Suprapubic skin (tissue), 4 donors: ENCODE measurements around the gene HOXA13. TPM values are rescaled to one million over a fixed set of nuclear protein-coding genes. Genes with fewer than 3 reads are reported as not detected.
A peak's percentile ranks its signal among the peaks of the same experiment; 100 is the strongest.

Experiments
- DNase-seq, 2 donors: peaks; one replicate each; pipeline ENCODE4 v3.0.0-alpha.2; 2019; ENCODE audit warnings: low spot score in 2 of 2
- H3K27ac ChIP-seq: fragments of 200-600 bp; sonication (generic); one replicate; pipeline ENCODE4 v1.5.1; 2019
- H3K27me3 ChIP-seq: fragments of 200-600 bp; sonication (generic); one replicate; pipeline ENCODE4 v1.5.1; 2019
- H3K36me3 ChIP-seq: fragments of 200-600 bp; sonication (generic); one replicate; pipeline ENCODE4 v1.5.1; 2019
- H3K4me1 ChIP-seq: fragments of 200-600 bp; sonication (generic); one replicate; pipeline ENCODE4 v1.5.1; 2019
- H3K4me3 ChIP-seq: fragments of 200-600 bp; sonication (generic); one replicate; pipeline ENCODE4 v1.5.1; 2019; ENCODE audit warnings: mild to moderate bottlenecking
- H3K9me3 ChIP-seq: fragments of 200-600 bp; sonication (generic); one replicate; pipeline ENCODE4 v1.5.1; 2019
- CTCF ChIP-seq, 2 donors: fragments of 200-600 bp in 1 of 2; fragments of 450-650 bp in 1 of 2; sonication (generic) in 1 of 2; IDR thresholded peaks; one replicate each; pipeline ENCODE4 v1.5.1; 2016 to 2019; ENCODE audit warnings: antibody characterized with exemption in 2 of 2, mild to moderate bottlenecking in 1 of 2, moderate library complexity in 1 of 2
- EP300 ChIP-seq: sonication (generic); formaldehyde crosslinking; IDR thresholded peaks from one replicate; pipeline ENCODE4 v1.6.1; 2017; ENCODE audit warnings: antibody characterized with exemption
- POLR2A ChIP-seq, 2 donors: fragments of 450-650 bp; IDR thresholded peaks; one replicate each; pipeline ENCODE4 v1.6.1; 2017; ENCODE audit warnings: antibody characterized with exemption in 2 of 2, mild to moderate bottlenecking in 2 of 2, moderate library complexity in 2 of 2
- POLR2AphosphoS5 ChIP-seq, 3 donors: sonication (generic); formaldehyde crosslinking; IDR thresholded peaks; one replicate each; pipeline ENCODE4 v1.6.1; 2017; ENCODE audit warnings: antibody characterized with exemption in 3 of 3
- WGBS: methylation state at CpG from one replicate; pipeline ENCODE4 v1.1.5; 2018; 5-methylcytosine and 5-hydroxymethylcytosine counted together
- total RNA-seq, 4 donors: library from RNA; depleted of rRNA; stranded (reverse); fragments of >200 nt; gene quantifications; one replicate each; pipeline ENCODE4 v1.1.0, GENCODE V29; 2016

Gene HOXA13
- total RNA-seq, 4 donors from 2014 or later: 0.17 TPM; not detected in 3

- Histone ChIP-seq H3K27me3 (peaks cover 99% of the 10 kb centered on the region), H3K4me3 (no peak overlapping the region), H3K27ac (no peak overlapping the region), H3K4me1 (peaks cover 37% of the 10 kb centered on the region), H3K36me3 (no peaks in the 10 kb centered on the region), H3K9me3 (no peaks in the 10 kb centered on the region)
- TF ChIP-seq POLR2A (IDR thresholded peaks at IDR 0.05) (no peak), EP300 (no peak), POLR2AphosphoS5 (IDR thresholded peaks at IDR 0.05) (no peak), CTCF (IDR thresholded peaks at IDR 0.05) (no peak)
- peak; percentile 20 to 31 for DNase-seq
- WGBS: 67% methylated on average over 9 of the region's 9 CpGs
Observed at GRCh38 chr7:27194686-27195379, 5.1 kb downstream of the HOXA13 start.

GRCh38 chr7:27194002-27194352 is 5.9 kb downstream of the HOXA13 start:
- no peak overlapping the region for H3K27ac ChIP-seq
- no peak for DNase-seq
- H3K9me3 ChIP-seq: no peaks in the 10 kb centered on the region
- H3K4me3 ChIP-seq: no peak overlapping the region
- WGBS: 80% methylated on average over 2 of the region's 2 CpGs
- H3K4me1 ChIP-seq: peaks cover 36% of the 10 kb centered on the region
- H3K27me3 ChIP-seq: peaks cover 100% of the 10 kb centered on the region
- TF ChIP-seq POLR2AphosphoS5 (IDR thresholded peaks at IDR 0.05) (no peak), POLR2A (IDR thresholded peaks at IDR 0.05) (no peak), EP300 (no peak), CTCF (IDR thresholded peaks at IDR 0.05) (no peak)
- no peaks in the 10 kb centered on the region for H3K36me3 ChIP-seq

GRCh38 chr7:27193335-27194001 is 6.4 kb downstream of the HOXA13 start:
- Histone ChIP-seq H3K4me3 (peak overlapping the region; percentile 45), H3K27ac (no peak overlapping the region), H3K27me3 (peaks cover 100% of the 10 kb centered on the region), H3K4me1 (peaks cover 36% of the 10 kb centered on the region), H3K36me3 (no peaks in the 10 kb centered on the region), H3K9me3 (no peaks in the 10 kb centered on the region)
- WGBS: 61% methylated on average over 29 of the region's 29 CpGs
- no peak for TF ChIP-seq POLR2A (IDR thresholded peaks at IDR 0.05)
- no peak for TF ChIP-seq EP300
- TF ChIP-seq CTCF (IDR thresholded peaks at IDR 0.05): no peak
- no peak for TF ChIP-seq POLR2AphosphoS5 (IDR thresholded peaks at IDR 0.05)
- peak; percentile 44 to 76 for DNase-seq

- Histone ChIP-seq H3K9me3 (no peaks in the 10 kb centered on the region), H3K27ac (no peak overlapping the region), H3K36me3 (no peaks in the 10 kb centered on the region), H3K4me3 (peak overlapping the region; percentile 45), H3K27me3 (peaks cover 100% of the 10 kb centered on the region), H3K4me1 (peaks cover 36% of the 10 kb centered on the region)
- DNase-seq: peak; percentile 62 to 79
- TF ChIP-seq POLR2AphosphoS5 (IDR thresholded peaks at IDR 0.05) (no peak), POLR2A (IDR thresholded peaks at IDR 0.05) (no peak), EP300 (no peak), CTCF (IDR thresholded peaks at IDR 0.05) (no peak)
- WGBS: 8% methylated on average over 54 of the region's 78 CpGs
Observed at GRCh38 chr7:27192546-27193334, 7.2 kb downstream of the HOXA13 start.
